T-helper 22 cell (primary cell): ENCODE measurements around the gene RAB40B.
"Not testable (repeated sequence)": the region's sequence is repeated elsewhere in the genome, so short reads cannot be mapped to it uniquely, and the experiment has no call there.

Source experiments
- DNase-seq: peaks from one replicate; pipeline ENCODE4 v3.0.0-alpha.2; 2020; ENCODE audit warnings: low read depth

Gene RAB40B, protein sequence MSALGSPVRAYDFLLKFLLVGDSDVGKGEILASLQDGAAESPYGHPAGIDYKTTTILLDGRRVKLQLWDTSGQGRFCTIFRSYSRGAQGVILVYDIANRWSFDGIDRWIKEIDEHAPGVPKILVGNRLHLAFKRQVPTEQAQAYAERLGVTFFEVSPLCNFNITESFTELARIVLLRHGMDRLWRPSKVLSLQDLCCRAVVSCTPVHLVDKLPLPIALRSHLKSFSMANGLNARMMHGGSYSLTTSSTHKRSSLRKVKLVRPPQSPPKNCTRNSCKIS

DNA sequence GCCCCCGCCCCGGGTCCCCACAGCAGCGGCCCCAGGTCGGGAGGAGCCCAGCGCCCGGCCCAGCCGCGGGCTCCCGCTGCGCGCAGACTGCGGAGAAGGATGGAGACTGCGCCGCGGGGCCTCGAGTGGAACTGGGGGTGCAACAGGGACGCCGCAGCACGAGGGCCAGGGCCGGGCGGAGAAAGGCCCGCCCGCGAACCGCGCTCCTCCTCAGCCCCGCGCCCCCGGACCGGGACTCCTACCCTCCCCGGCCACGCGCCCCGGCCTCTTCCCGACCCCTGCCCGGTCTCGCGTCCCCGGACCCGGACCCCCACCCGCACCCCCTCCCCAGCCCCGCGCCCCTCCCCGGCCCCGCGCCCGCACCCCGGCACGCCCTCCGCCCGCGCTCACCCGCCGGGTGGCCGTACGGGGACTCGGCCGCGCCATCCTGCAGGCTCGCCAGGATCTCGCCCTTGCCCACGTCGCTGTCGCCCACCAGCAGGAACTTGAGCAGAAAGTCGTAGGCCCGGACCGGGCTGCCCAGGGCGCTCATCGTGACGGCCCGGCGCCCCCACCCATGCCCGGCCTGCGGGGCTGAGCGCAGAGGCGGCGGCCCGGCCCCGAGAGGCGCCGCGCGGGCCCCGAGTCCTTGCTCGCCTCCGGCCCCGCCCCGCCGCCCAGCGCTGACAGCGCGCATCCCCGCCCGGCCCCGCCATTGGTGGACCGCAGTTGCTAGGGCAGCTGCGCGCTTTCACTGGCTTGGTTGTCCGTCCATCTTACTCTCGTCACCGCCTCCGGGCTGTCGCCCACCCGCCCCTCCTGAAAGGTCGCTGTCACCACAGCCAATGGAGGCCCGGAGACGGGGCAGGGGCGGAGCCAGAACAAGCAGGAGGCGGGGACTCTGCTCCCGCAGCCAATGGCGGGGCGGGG is at the start of gene RAB40B:
Gene RAB40B, minus strand, starts transcription at position 634 of the 909 bp plus-strand sequence. Its CDS starts 102 bp downstream, at position 532.
- peak; percentile 98 for DNase-seq

DNA sequence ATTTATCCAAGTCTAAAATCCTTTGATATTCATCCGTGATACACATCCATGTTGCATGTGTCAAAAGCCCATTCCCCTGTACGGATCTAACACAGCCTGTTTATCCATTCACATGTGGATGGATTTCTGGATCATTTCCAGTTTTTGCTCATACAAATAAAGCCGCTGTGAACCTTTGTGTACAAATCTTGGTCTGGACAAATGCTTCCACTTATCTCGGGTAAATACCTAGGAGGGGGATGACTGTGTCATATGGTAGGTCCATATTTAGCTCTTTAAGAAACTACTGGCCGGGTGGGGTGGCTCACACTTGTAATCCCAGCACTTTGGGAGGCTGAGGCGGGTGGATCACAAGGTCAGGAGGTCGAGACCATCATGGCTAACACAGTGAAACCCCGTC is 47.0 kb upstream of the RAB40B start:
- DNase-seq: no peak

DNA sequence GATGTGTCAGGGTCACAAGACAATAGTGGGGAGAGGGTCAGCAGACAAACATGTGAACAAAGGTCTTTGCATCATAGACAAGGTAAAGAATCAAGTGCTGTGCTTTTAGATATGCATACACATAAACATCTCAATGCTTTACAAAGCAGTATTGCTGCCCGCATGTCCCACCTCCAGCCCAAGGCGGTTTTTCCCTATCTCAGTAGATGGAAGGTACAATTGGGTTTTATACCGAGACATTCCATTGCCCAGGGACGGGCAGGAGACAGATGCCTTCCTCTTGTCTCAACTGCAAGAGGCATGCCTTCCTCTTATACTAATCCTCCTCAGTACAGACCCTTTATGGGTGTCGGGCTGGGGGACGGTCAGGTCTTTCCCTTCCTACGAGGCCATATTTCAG is 46.2 kb upstream of the RAB40B start:
- DNase-seq: not testable (repeated sequence)

DNA sequence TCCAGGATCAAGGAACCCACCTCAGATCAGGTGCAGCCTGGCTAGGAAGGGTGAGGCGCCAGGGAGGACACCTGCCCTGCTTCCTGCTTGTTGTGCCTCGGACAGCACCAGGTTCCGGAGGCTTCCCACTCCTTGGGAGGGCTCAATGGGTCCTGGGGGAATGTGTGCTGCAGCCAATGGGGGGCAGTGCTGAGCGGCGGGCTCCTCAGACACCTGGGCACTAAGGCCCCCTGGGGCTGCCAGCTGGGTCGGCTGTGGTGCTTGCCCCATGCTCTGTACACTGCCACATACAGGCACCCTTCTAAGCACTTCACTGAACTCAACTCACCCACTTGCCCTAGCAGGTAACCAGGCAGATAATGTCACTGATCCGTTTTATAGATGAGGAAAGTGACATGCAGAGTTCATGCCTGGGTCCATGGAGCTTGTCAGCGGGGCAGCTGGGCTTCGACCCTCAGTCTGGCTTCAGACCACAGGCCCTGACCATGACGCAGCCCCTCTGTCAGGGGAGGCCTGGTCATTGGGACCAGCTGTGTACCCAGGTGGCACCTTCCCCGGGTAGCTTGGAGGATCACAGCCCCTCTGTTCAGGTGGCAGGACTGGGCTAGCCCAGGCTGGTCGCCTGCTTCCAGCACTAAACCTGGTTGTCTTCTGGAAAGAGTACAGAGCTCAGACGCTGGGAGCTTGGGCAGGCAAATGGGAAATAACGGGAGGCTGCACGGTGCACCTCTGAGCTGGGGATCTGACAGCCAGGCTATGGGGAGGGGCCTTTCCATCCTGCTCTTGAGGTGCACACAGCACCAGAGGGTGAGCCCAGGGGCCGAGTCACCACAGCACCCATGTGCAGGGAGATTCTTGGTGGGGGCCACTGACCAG is 45.1 kb upstream of the RAB40B start:
- DNase-seq: no peak

DNA sequence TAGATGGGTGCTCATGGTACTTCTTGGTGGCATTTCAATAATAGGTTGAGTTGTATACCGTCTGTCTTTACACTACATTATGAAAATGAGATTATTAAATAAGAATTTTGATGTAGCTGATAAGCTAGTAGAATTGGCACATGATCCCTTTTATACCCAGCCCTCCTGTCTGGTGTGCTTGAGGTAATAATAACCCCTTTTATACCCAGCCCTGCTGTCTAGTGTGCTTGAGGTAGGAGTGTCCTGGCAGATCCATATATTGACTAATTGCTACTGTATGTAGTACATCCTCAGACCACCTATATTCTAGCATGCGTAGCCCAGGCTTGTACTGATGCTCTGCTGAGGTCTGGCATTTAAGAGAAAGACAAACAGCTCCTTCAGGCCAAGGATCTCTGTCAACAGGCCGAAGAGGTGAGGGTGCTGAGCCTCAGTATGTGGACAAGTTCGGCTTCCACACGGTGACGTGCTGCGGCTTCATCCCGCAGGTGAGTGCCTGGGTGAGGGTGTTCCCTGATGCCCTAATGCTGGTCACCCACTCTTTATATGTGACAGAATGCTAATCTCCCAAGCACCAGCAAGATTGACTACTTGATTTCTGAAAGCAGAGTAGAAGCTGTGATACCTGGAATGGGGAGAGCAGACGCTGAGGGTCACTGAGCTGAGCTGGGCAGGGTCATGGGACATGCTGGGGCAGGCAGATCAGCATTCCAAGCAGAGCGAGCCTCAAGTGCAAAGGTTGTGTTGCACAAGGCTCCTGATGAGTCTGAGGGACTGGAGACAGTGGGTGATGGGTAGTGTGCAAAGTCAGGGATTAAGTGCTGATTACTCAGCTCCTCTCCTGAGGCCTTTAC is 42.6 kb upstream of the RAB40B start:
- DNase-seq: no peak

DNA sequence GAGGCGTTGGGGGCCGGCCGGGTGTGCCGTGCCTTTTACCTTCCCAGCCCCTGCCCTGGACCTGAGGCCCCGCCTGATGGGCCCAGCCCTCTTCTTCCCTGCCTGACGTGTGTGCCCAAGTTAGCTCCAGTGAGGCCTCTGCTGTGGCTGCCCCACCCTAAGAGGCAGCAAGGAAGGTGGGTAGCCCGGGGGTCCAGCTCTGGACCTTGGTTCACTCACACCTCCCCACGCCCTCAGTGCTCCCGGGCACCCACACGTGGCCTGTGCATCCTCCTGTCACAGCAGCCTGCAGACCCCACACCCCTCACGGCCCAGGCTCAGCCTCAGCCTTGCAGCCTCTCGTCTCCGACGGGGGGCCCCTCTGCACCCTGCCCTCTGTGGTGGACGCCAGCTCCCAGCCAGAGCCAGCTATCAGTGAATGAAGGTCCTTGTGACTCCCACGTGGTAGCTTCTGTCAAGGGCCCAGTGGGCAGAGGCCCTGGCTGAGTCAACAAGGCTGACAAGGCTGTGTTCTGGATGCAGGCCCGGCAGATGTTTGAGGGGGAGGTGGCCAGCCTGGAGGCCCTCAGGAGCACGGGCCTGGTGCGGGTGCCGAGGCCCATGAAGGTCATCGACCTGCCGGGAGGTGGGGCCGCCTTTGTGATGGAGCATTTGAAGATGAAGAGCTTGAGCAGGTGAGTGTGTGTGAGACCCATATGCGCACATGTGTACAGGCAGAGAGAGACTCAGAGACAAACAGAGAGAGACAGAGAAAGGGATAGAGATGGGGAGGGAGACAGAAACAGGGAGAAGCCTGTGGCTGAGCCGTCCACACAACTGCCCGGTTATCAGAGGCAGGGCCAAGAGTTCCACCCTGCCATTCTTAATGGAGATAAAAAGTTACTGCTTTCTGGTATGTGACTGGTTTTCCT is 39.7 kb upstream of the RAB40B start:
- DNase-seq: no peak

DNA sequence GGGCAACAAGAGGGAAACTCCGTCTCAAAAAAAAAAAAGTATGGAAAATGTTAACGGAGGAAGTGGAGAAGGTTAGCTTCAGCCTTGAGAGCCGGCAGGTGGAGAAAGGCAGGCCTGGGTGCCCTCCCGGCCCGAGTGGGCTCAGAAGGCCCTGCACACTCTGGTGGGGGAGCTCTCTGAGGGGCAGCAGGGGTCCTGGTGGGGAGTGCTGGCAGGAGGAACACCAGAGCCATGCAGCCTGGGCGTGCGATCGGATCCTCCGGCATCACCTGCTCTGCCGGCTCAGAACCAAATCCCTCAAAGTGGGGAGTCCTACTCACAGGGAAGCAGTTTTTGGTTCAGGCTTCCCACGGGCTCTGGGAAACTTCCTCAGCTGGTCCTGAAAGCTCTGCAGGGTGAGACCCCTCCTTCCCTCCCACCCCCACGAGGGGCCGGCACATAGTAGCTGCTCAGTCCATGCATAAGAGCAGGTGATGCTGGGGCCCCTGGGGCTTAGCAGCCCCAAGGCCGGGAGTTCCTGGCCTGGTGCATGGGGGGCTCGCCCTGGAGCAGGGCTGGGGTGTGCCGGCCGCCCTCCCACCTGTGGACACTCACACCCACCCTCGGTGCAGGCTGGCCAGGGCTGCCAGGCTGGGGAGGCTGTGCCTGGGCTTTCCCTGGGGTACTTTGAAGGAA is 38.1 kb upstream of the RAB40B start:
- no peak for DNase-seq

DNA sequence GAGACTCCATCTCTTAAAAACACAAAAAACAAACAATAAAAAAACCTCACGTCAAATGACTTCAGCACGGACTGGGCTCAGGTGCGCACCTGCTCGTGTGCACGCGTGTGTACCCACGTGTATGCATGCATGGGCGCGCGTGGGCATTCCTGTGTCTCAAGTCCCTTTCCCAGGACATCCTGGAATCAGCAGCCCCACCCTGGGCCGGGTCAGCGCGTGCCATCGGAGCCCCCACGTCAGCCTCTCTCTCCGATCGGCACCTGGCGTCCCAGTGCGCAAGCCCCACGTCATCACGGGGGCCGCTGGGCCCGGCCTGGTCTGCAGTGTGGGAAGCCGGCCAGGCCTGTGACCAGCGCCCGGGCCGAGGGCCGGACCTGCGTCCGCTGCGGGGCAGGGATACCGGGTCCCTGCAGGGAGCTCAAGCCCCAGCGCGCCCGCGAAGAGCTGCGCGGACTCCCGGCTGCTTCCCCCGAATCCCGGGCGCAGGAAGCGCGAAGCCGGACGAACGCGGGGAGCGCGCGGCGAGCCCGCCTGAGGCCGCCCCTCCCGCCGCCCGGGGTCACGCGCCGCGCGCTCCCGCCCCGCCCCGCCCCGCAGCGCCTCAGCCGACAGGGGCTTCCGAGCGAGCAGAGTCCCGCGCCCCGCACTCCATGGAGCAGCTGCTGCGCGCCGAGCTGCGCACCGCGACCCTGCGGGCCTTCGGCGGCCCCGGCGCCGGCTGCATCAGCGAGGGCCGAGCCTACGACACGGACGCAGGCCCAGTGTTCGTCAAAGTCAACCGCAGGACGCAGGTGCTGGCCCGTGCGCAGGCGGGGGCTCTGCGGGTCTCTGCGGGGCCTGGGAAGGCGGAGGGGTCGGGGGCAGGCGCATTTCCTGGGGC is 36.7 kb upstream of the RAB40B start, which contains the start of gene FN3K:
Gene FN3K, plus strand, starts transcription at position 629 of the 880 bp plus-strand sequence. Its CDS starts 22 bp downstream, at position 651.
- no peak for DNase-seq

DNA sequence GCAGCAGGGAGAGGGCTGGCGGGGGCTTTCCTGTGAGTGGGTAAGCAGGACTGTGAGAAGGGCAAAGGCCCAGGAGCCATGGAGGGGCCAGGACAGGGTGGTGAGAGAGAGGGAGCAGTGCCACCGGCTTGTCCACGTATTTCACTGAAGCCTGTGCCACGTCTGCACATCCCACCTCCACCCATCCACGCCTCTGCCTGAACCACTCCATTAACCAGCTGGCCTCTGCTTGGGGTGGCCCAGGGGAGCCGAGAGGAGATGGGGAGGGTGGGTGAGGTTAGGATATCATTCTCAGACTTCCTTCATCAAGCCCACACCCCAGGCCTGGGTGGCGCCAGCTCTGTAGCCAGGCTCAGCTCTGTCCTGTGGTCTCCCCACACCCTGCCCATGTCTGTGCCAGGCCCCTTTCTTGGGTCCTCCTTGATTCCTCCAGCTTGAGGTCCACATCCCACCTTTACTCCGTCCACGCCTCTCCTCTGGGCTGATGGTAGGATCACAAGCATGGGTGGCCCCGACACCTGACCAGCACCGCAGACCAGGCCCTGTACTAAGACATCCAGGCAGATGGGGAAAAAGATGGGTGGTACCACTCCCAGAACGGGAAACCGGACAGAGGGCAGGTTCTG is 33.7 kb upstream of the RAB40B start:
- DNase-seq: no peak

DNA sequence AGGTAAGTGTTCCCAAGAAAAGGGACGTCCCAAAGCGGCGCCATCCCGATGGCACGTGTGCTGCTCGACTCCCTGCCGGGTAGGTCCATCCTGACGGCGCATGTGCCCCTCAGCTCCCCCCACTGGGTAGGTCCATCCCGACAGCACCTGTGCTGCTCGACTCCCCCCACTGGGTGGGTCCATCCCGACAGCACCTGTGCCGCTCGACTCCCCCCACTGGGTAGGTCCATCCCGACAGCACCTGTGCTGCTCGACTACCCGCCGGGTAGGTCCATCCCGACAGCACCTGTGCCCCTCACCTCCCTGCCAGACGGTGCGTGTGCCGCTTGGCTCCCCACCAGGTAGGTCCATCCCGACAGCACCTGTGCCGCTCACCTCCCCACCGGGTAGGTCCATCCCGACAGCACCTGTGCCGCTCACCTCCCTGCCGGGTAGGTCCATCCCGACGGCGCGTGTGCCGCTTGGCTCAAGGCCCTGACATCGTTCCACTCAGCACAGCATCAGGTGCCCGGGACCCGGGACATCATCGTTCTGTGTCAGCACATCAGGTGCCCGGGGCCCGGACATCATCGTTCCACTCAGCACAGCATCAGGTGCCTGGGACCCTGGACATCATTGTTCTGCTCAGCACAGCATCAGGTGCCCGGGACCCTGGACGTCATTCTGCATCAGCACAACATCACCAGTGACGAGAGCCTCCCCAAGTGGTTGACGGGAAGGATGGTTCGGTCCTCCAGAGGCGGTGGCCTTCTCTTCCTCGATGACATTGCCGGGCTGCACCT is 31.2 kb upstream of the RAB40B start:
- DNase-seq: no peak

DNA sequence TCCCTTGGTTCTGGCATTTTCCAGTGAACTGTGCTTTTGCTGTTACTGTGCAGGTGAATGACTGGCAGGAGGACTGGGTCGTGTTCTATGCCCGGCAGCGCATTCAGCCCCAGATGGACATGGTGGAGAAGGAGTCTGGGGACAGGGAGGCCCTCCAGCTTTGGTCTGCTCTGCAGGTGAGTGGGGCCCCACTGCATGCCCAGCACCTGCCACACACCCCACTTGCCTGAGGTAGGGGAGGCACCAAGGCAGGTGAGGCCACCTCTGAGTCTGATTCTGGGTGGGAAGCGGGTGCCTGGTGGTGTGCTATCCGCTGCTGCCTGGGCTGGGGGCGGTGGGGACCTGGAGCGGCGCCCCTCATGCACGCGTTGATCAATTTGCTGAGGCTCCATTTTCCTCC is 27.9 kb upstream of the RAB40B start:
- no peak for DNase-seq

DNA sequence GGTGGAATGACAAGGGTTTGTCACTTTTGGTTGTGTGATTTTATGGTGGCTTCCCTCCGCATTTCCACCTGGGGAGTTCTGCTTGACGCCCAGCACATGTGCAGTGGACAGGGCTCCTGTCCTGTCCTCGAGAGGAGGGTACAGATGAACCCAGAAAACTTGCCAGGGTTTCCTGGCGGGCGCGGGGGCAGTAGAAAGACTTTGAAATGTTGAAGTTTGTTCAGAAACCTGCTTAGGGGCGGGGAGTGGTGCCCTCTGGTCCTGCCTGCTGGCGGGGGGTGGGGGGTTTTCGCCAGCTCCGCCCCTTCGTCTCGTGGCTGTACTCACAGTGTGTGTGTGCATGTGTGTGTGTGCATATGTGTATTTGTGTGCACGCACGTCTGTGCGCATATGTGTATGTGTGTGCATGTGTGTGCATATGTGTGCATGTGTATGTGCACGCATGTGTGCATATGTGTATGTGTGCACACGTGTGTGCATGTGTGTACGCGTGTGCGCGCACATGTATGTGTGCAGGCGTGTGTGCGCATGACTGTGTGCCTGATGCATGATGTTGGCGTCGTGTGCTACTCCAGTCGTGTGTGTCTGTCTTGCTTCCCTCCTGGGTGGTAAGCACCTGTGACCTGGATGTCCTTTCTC is 24.8 kb upstream of the RAB40B start:
- no peak for DNase-seq

DNA sequence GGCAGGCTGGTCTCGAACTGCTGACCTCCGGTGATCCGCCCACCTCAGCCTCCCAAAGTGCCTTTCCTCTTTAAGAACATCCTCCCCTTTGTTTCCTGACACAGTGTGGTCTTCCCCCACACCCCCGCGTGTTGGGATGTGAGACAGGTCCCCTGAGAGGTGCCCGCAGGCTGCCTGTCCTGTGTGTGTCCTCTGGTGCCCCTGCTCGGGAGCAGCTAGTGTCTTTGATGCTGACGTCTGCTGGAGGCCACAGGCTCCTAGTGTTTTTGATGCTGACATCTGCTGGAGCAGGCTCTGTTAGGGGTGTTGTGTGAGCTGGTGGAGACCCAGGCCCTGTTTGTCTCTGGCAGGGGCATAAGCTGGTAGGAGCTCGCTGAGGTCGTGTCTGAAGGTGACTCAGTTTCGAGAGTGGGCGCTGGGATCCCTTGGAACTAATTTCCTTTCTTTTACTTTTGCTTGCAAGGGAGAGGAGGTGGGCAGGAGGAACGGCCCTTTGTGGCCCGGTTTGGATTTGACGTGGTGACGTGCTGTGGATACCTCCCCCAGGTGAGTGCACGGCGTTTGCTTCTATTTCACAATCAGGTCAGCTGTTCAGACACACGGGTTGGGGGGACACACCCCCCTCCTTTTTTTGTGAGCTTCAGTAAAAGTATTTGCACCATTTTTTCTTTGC is 24.0 kb upstream of the RAB40B start:
- DNase-seq: no peak

DNA sequence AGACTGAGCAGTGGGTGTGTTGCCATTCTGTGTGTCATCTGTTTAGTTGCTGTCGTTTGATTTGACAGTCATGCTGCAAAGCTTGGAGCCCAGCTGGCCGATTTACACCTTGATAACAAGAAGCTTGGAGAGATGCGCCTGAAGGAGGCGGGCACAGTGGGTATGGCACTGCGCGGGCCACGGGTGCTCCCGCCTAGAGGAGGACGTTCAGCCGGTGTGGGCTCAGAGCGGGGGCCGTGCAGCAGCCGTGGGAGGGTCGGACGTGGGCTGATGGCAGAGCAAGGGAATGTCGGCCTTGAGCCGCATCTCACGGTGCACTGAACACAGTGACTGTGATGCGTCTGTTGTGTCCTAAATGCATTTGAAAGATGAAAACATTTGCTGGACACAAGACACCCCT is 21.7 kb upstream of the RAB40B start:
- DNase-seq: no peak

DNA sequence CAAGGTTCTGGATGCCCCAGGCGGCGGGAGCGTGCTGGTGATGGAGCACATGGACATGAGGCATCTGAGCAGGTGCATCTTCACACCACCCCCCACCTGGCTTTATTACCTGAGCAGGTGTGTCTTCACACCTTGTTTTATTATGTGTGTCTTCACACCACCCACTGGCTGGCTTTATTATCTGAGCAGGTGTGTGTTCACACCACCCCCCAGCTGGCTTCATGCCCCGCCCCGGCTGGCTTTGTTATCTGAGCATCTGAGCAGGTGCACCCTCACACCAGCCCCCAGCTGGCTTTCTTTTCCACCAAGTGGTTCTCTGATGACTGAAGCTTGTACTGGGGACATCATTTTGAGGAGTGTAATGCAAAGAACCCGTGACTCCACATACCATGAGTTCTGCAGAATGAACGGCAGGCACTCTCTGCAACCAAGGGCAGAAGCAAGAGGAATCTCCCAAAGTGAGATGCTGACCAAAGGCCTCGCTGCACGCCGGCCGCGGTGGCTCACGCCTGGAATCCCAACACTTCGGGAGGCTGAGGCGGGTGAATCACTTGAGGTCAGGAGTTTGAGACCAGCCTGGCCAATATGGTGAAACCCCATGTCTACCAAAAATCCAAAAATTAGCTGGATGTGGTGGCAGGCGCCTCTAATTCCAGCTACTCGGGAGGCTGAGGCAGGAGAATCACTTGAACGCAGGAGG is 20.6 kb upstream of the RAB40B start:
- no peak for DNase-seq
